Thymus (tissue), 11 donors: Measurements from ENCODE around the gene PTPRQ. TPM values are rescaled to one million over a fixed set of nuclear protein-coding genes. Genes with fewer than 3 reads are reported as not detected.

Experiments used
- DNase-seq, 9 donors: peaks; one replicate each; pipeline ENCODE4 v3.0.0-alpha.2; 2013; ENCODE audit warnings: low spot score in 9 of 9, low read depth in 6 of 9, missing footprints in 1 of 9
- H3K27ac ChIP-seq, 2 donors: one replicate each; pipeline ENCODE4 v1.5.1; 2013; ENCODE audit warnings: control low read depth in 1 of 2, low read depth in 1 of 2, low read length in 1 of 2, mild to moderate bottlenecking in 1 of 2, moderate library complexity in 1 of 2
- H3K27me3 ChIP-seq, 2 donors: one replicate each; pipeline ENCODE4 v1.5.1; 2013; ENCODE audit warnings: low read length in 1 of 2; ENCODE audit not compliant: control insufficient read depth in 2 of 2, insufficient read depth in 1 of 2
- H3K36me3 ChIP-seq, 2 donors: one replicate each; pipeline ENCODE4 v1.5.1; 2013; ENCODE audit warnings: low read length in 1 of 2, mild to moderate bottlenecking in 1 of 2, moderate library complexity in 1 of 2; ENCODE audit not compliant: control insufficient read depth in 2 of 2, insufficient read depth in 2 of 2
- H3K4me1 ChIP-seq, 2 donors: one replicate each; pipeline ENCODE4 v1.5.1; 2013; ENCODE audit warnings: low read length in 2 of 2; ENCODE audit not compliant: control insufficient read depth in 2 of 2, insufficient read depth in 2 of 2
- H3K4me3 ChIP-seq, 2 donors: one replicate each; pipeline ENCODE4 v1.5.1; 2013; ENCODE audit warnings: low read length in 2 of 2, control low read depth in 1 of 2, mild to moderate bottlenecking in 1 of 2
- H3K9me3 ChIP-seq, 2 donors: one replicate each; pipeline ENCODE4 v1.5.1; 2013; ENCODE audit warnings: low read length in 1 of 2, mild to moderate bottlenecking in 1 of 2; ENCODE audit not compliant: control insufficient read depth in 2 of 2, insufficient read depth in 1 of 2
- WGBS: extraction: QIAGEN DNeasy Blood & Tissue Kit; methylation state at CpG from one replicate; pipeline ENCODE4 v1.1.7; 2013; 5-methylcytosine and 5-hydroxymethylcytosine counted together
- polyA plus RNA-seq: library from polyadenylated mRNA; stranded (reverse); fragments of 200-250 nt; gene quantifications from one replicate; pipeline ENCODE4 v1.2.3, GENCODE V29; 2013
- total RNA-seq: library from RNA; stranded (reverse); fragments of 120-200 nt; gene quantifications from one replicate; pipeline ENCODE4 v1.2.4, GENCODE V29; 2013
- donor health status: healthy.

Gene PTPRQ
- total and polyA plus RNA-seq, 2 donors = 0.05 TPM

GRCh38 chr12:80707126-80707829 lies 263.2 kb downstream of the PTPRQ start, which contains the start of gene MYF6:
TSS of gene MYF6 (plus strand) at chr12:80707634. CDS start at chr12:80707720, 86 bp downstream.
- H3K9me3 ChIP-seq = peaks cover 0 to 2% of the 10 kb centered on the region in 2 donors
- no peaks in the 10 kb centered on the region for H3K4me1 ChIP-seq
- no peak within 1 kb of the TSS for H3K27ac ChIP-seq
- H3K4me3 ChIP-seq = no peak within 1 kb of the TSS
- WGBS = 64% methylated on average over 4 of the region's 4 CpGs
- no peaks in the 10 kb centered on the region for H3K36me3 ChIP-seq
- peaks cover 16 to 36% of the 10 kb centered on the region in 2 donors for H3K27me3 ChIP-seq
- DNase-seq = no peak

GRCh38 chr12:80707830-80708258 lies 263.8 kb downstream of the PTPRQ start:
- Histone ChIP-seq H3K36me3 (no peaks in the 10 kb centered on the region), H3K4me1 (no peaks in the 10 kb centered on the region), H3K27ac (no peak overlapping the region), H3K9me3 (peaks cover 0 to 2% of the 10 kb centered on the region in 2 donors), H3K4me3 (no peak overlapping the region), H3K27me3 (peaks cover 16 to 36% of the 10 kb centered on the region in 2 donors)
- 17% methylated on average over 21 of the region's 21 CpGs for WGBS
- DNase-seq = no peak

- H3K36me3 ChIP-seq = no peaks in the 10 kb centered on the region
- H3K4me1 ChIP-seq = no peaks in the 10 kb centered on the region
- DNase-seq = no peak
- H3K27me3 ChIP-seq = peaks cover 16 to 36% of the 10 kb centered on the region in 2 donors
- H3K4me3 ChIP-seq = no peak overlapping the region
- 4% methylated on average over 50 of the region's 50 CpGs for WGBS
- peaks cover 0 to 2% of the 10 kb centered on the region in 2 donors for H3K9me3 ChIP-seq
- H3K27ac ChIP-seq = no peak overlapping the region
Observed at GRCh38 chr12:80708259-80708974, 264.4 kb downstream of the PTPRQ start.

- Histone ChIP-seq H3K4me3 (no peak overlapping the region), H3K9me3 (peaks cover 0 to 2% of the 10 kb centered on the region in 2 donors), H3K27me3 (peaks cover 16 to 40% of the 10 kb centered on the region in 2 donors), H3K36me3 (no peaks in the 10 kb centered on the region), H3K27ac (no peak overlapping the region), H3K4me1 (no peaks in the 10 kb centered on the region)
- 15% methylated on average over 10 of the region's 10 CpGs for WGBS
- no peak for DNase-seq
Observed at GRCh38 chr12:80708975-80709328, 264.9 kb downstream of the PTPRQ start.

GRCh38 chr12:80709811-80710726 lies 266.0 kb downstream of the PTPRQ start:
- Histone ChIP-seq H3K4me1 (no peaks in the 10 kb centered on the region), H3K9me3 (peaks cover 0 to 2% of the 10 kb centered on the region in 2 donors), H3K4me3 (no peak overlapping the region), H3K27ac (no peak overlapping the region), H3K27me3 (peaks cover 21 to 51% of the 10 kb centered on the region in 2 donors), H3K36me3 (no peaks in the 10 kb centered on the region)
- DNase-seq = no peak
- WGBS = 43% methylated on average over 20 of the region's 20 CpGs

GRCh38 chr12:80710727-80711449 lies 266.9 kb downstream of the PTPRQ start:
- Histone ChIP-seq H3K36me3 (no peaks in the 10 kb centered on the region), H3K9me3 (peaks cover 0 to 2% of the 10 kb centered on the region in 2 donors), H3K4me3 (no peak overlapping the region), H3K27me3 (peaks cover 26 to 59% of the 10 kb centered on the region in 2 donors), H3K4me1 (no peaks in the 10 kb centered on the region), H3K27ac (no peak overlapping the region)
- WGBS = 89% methylated on average over 1 of the region's 1 CpG
- DNase-seq = no peak

GRCh38 chr12:80711866-80712265 lies 267.8 kb downstream of the PTPRQ start:
- Histone ChIP-seq H3K36me3 (no peaks in the 10 kb centered on the region), H3K4me3 (no peak overlapping the region), H3K4me1 (no peaks in the 10 kb centered on the region), H3K27me3 (peaks cover 35 to 69% of the 10 kb centered on the region in 2 donors), H3K9me3 (peaks cover 0 to 6% of the 10 kb centered on the region in 2 donors), H3K27ac (no peak overlapping the region)
- no peak for DNase-seq
- WGBS = 53% methylated on average over 1 of the region's 1 CpG

GRCh38 chr12:80712866-80713265 lies 268.8 kb downstream of the PTPRQ start:
- Histone ChIP-seq H3K27me3 (peaks cover 38 to 71% of the 10 kb centered on the region in 2 donors), H3K4me1 (no peaks in the 10 kb centered on the region), H3K4me3 (no peak overlapping the region), H3K27ac (no peak overlapping the region), H3K9me3 (peaks cover 0 to 6% of the 10 kb centered on the region in 2 donors), H3K36me3 (no peaks in the 10 kb centered on the region)
- no peak for DNase-seq
